Activated naive CD4-positive, alpha-beta T cell treated with anti-CD3 and anti-CD28 coated beads, Interleukin-2, amount 50 U/mL, for 72 hours (primary cell): ENCODE measurements around the gene GREB1. TPM values are rescaled to one million over a fixed set of nuclear protein-coding genes. Genes with fewer than 3 reads are reported as not detected.

Experiments
- ATAC-seq, 2 donors: fragments of 150-1000 bp; cut with Tn5 transposase; 2 replicates each; pipeline ENCODE4 v1.10.0; 2021; ENCODE audit warnings: mild to moderate bottlenecking in 2 of 2, moderate library complexity in 2 of 2
- DNase-seq, 2 donors: peaks; one replicate each; pipeline ENCODE4 v3.0.0; 2021 to 2022; ENCODE audit warnings: low spot score in 2 of 2
- H3K27ac Mint-ChIP-seq, 2 donors: one replicate each; pipeline ENCODE4 v1.8.0; 2022; ENCODE audit warnings: mild to moderate bottlenecking in 2 of 2, mixed read lengths in 2 of 2
- H3K36me3 Mint-ChIP-seq, 2 donors: one replicate each; pipeline ENCODE4 v1.8.0; 2022; ENCODE audit warnings: mixed read lengths in 2 of 2
- H3K9me3 Mint-ChIP-seq, 2 donors: one replicate each; pipeline ENCODE4 v1.8.0; 2022; ENCODE audit warnings: mixed read lengths in 2 of 2
- total RNA-seq, 2 donors: library from RNA; stranded (reverse); gene quantifications; one replicate each; pipeline ENCODE4 v1.2.3, GENCODE V29; 2022

The GREB1 gene
- total RNA-seq, 2 donors from 2014 or later: 0.91 to 1.2 TPM

- no peaks in the 10 kb centered on the region for H3K9me3 Mint-ChIP-seq
- ATAC-seq (no peak), DNase-seq (no peak)
- H3K36me3 Mint-ChIP-seq: no peaks in the 10 kb centered on the region
- peak overlapping the region in 1 of 2 donors; percentile 44 for H3K27ac Mint-ChIP-seq
Measured at GRCh38 chr2:11596801-11597200, 63.0 kb downstream of the GREB1 start.

DNA sequence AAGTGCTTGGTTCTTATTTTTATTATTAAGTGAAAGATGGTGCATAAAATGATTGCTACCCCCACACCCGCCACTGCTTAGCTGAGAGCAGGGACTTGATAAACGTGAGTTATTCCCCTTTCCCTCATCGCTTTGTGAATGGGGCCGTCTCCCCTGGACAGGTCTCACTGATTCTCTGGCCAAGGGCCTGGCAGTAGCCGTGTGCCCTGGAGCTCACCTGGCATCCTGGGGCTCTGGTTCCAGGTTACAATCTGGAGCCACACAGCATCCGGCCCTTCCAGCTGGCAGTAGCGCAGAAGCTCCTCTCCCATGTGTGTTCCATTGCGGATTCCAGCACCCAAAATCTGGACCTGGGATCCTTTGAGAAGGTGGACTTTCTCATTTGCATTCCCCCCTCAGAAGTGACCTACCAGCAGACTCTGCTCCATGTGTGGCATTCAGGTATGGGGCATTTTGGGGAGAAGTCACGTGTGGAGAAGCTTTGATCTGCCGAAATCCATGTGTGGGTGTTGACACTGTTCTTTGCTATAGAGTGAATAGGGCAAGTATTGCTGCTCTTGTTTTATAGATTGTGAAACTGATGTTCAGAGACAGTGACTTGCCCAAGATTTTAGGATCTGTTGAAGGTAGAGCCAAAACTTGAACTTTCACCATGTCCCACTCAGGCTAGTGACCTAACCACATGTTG is 63.8 kb downstream of the GREB1 start:
- H3K36me3 Mint-ChIP-seq: no peaks in the 10 kb centered on the region
- H3K9me3 Mint-ChIP-seq: no peaks in the 10 kb centered on the region
- no peak overlapping the region for H3K27ac Mint-ChIP-seq
- ATAC-seq (no peak), DNase-seq (no peak)

DNA sequence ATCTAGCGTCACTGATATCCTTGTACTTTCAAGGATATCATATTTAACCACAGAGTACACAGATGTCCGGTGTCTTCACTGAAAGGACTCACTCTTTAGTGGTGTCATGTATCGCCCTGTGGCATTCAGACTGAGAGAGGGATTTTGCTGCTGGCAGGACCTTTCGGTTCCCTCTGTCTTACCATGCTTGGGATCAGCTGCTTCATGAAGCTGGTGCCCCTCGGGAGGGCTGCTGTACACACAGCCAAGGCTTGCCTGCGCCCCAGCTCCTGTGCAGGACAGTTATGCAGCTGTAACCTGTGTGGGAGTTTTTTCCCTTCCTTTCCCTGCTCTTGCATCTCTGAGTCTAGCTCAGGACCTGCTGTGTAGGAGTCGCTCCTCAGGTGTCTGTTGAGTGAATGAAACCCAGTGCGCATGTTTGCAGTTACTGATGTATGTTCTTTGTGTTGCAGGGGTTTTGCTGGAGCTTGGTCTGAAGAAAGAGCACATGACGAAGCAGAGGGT is 64.4 kb downstream of the GREB1 start:
- H3K9me3 Mint-ChIP-seq: no peaks in the 10 kb centered on the region
- ATAC-seq (no peak), DNase-seq (no peak)
- H3K27ac Mint-ChIP-seq: no peak overlapping the region
- no peaks in the 10 kb centered on the region for H3K36me3 Mint-ChIP-seq

DNA sequence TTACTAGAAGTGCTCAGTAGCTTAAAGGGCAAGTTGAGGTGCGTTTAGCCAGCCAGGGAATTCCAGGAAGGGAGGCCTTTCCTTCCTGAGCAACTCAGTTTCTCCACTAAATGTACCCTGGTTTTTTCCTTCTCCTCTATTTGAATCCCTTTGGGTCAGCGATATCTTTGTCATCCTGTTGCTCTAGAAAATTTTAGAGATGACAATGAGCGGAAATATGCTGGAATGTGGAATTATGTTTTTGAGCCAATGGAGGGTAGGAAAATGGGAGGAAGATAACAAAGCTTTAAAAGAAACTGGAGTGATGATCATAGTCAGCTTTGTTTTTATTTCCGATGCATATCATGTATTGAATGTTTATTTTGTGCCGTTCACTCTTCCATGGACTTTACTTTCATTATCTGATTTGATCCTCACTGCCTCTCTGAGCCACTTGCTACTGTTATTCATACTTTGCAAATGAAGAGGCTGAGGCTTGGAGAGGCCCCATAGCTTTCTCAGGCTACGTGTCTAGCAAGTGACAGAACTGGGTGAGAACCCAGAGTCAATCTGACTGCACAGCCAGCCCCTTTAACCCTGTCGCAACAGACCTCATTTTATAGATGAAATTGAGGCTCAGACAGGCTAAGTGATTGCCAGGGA is 68.8 kb downstream of the GREB1 start:
- no peak for DNase-seq
- no peak for ATAC-seq
- no peaks in the 10 kb centered on the region for H3K36me3 Mint-ChIP-seq
- no peak overlapping the region for H3K27ac Mint-ChIP-seq
- no peaks in the 10 kb centered on the region for H3K9me3 Mint-ChIP-seq

- DNase-seq (no peak), ATAC-seq (no peak)
- H3K27ac Mint-ChIP-seq: no peak overlapping the region
- H3K36me3 Mint-ChIP-seq: no peaks in the 10 kb centered on the region
- no peaks in the 10 kb centered on the region for H3K9me3 Mint-ChIP-seq
Measured at GRCh38 chr2:11610624-11611242, 76.9 kb downstream of the GREB1 start.

DNA sequence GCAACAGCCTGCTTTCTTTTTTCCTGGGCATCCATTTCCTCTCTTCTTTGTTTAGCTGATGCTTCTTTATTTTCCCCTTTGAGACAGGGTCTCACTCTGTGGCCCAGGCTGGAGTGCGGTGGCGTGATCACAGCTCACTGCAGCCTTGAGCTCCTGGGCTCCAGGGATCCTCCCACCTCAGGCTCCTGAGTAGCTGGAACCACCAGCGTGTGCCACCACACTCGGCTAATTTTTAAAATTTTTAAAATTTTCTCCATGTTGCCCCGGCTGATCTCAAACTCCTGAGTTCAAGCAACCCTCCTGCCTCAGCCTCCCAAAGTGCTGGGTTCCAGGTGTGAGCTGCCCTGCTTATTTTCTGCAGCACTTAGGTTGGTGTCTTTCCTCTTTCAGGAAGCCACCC is 77.4 kb downstream of the GREB1 start:
- Mint-ChIP-seq H3K9me3 (no peaks in the 10 kb centered on the region), H3K27ac (no peak overlapping the region)
- no peak for ATAC-seq

GRCh38 chr2:11612553-11613215 is 78.8 kb downstream of the GREB1 start:
- H3K27ac Mint-ChIP-seq: no peak overlapping the region
- ATAC-seq (no peak), DNase-seq (no peak)
- H3K36me3 Mint-ChIP-seq: no peaks in the 10 kb centered on the region
- H3K9me3 Mint-ChIP-seq: no peaks in the 10 kb centered on the region

More for the DNA sequence above, 77.4 kb downstream of the GREB1 start:
- no peaks in the 10 kb centered on the region for H3K36me3 Mint-ChIP-seq
- no peak for DNase-seq

DNA sequence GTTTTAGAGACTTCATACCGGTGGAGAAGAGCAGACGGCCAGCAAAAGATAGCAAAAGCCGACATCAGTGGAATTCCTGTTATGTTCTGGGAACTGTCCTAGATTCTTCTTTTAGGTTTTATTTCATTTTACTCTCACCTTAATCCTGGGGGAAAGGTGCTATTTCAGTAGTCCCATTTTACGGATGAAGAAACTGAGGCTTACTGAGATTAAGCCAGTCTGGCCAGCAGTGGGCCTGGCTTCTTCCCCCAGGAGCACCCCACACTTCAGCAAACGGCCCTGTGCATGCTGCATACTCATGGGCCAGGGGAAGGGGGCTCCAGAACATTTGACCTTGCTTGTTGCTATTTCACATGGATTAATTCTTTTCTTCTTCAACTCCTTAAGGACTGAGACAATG is 79.5 kb downstream of the GREB1 start:
- no peak for DNase-seq
- ATAC-seq: no peak
- no peaks in the 10 kb centered on the region for H3K9me3 Mint-ChIP-seq
- no peak overlapping the region for H3K27ac Mint-ChIP-seq
- no peaks in the 10 kb centered on the region for H3K36me3 Mint-ChIP-seq

GRCh38 chr2:11615209-11615608 is 81.4 kb downstream of the GREB1 start:
- Mint-ChIP-seq H3K36me3 (no peaks in the 10 kb centered on the region), H3K27ac (no peak overlapping the region), H3K9me3 (no peaks in the 10 kb centered on the region)
- DNase-seq: no peak
- no peak for ATAC-seq

GRCh38 chr2:11616097-11616687 is 82.3 kb downstream of the GREB1 start:
- Mint-ChIP-seq H3K27ac (peak overlapping the region in 1 of 2 donors; percentile 36), H3K36me3 (no peaks in the 10 kb centered on the region)
- no peak for ATAC-seq

GRCh38 chr2:11616851-11617415 is 83.1 kb downstream of the GREB1 start:
- ATAC-seq: no peak
- no peak for DNase-seq
- Mint-ChIP-seq H3K27ac (peak overlapping the region in 1 of 2 donors; percentile 36), H3K9me3 (no peaks in the 10 kb centered on the region), H3K36me3 (no peaks in the 10 kb centered on the region)

More at GRCh38 chr2:11616097-11616687, 82.3 kb downstream of the GREB1 start:
- no peak for DNase-seq
- H3K9me3 Mint-ChIP-seq: no peaks in the 10 kb centered on the region

GRCh38 chr2:11617527-11617926 is 83.7 kb downstream of the GREB1 start:
- Mint-ChIP-seq H3K27ac (no peak overlapping the region), H3K9me3 (no peaks in the 10 kb centered on the region), H3K36me3 (no peaks in the 10 kb centered on the region)
- DNase-seq: no peak
- no peak for ATAC-seq

- DNase-seq (no peak), ATAC-seq (no peak)
- Mint-ChIP-seq H3K9me3 (no peaks in the 10 kb centered on the region), H3K27ac (no peak overlapping the region), H3K36me3 (no peaks in the 10 kb centered on the region)
Measured at GRCh38 chr2:11617984-11618707, 84.3 kb downstream of the GREB1 start.

DNA sequence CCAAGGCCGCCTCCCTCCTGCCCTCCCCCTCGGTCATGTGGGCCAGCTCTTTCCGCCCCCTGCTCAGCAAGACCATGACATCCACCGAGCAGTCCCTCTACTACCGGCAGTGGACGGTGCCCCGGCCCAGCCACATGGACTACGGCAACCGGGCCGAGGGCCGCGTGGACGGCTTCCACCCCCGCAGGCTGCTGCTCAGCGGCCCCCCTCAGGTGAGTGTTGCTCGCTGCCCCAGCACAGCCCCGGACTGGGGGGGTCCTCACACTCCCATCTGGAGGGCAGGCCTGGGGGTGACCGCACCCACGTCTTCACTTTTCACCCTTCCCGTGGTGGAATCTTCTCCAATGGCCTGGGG is 84.8 kb downstream of the GREB1 start:
- no peaks in the 10 kb centered on the region for H3K9me3 Mint-ChIP-seq
- DNase-seq (no peak), ATAC-seq (no peak)
- no peak overlapping the region for H3K27ac Mint-ChIP-seq
- H3K36me3 Mint-ChIP-seq: no peaks in the 10 kb centered on the region

DNA sequence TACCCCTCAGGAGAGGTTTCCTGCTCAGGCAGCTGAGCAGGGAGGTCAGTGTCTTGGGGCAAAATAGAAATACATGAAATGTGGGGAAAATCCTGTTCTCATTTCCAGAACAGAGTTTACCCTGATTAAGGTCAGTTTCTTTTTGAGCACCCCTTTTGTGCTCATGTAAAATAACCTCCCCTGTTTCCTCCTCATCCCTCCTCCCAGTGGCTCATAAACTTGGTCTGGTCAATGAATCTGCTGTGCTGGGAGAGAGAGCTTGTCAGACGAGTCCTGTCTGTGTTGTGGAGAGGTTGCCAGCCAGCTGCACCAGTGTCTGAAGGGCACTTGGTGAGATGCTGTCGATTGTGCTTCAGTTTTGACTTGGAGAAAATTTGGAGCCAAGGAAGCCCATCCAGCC is 87.6 kb downstream of the GREB1 start:
- peaks cover 0 to 6% of the 10 kb centered on the region in 2 donors for H3K9me3 Mint-ChIP-seq
- no peaks in the 10 kb centered on the region for H3K36me3 Mint-ChIP-seq
- H3K27ac Mint-ChIP-seq: no peak overlapping the region
- ATAC-seq (no peak), DNase-seq (no peak)

DNA sequence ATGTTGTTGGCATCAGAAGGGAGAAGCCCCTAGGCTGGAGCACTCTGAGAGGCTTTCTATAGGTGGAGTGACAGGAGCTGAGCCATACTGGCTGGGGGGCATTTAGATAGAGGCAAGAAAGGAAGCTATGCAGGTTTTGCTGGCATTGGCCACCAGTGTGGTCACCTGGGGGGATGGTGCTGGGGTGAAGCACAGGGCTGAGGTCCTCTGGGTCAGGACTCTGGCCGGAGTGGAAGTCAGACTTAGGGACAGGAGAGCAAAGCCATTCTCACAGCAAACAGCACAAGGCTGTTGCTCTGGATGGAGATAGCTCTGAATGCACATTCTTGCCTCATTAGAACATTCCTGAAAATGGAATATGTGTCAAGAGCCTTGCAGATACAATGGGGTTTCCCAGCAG is 88.8 kb downstream of the GREB1 start:
- no peak for DNase-seq
- Mint-ChIP-seq H3K27ac (no peak overlapping the region), H3K9me3 (peaks cover 0 to 8% of the 10 kb centered on the region in 2 donors), H3K36me3 (peaks cover 6 to 8% of the 10 kb centered on the region in 2 donors)
- ATAC-seq: no peak
